H1 (cell line): Measurements from ENCODE around the gene EXOG. TPM values are rescaled to one million over a fixed set of nuclear protein-coding genes. Genes with fewer than 3 reads are reported as not detected.

Experiments used
- BRCA1 ChIP-seq: IDR thresholded peaks from 2 replicates; pipeline ENCODE4 v1.6.1; 2012; ENCODE audit warnings: low read depth, low read length, improper control_type of control experiment
- CEBPB ChIP-seq: IDR thresholded peaks from 2 replicates; pipeline ENCODE4 v1.6.1; 2012; ENCODE audit warnings: low read depth, low read length
- RFX5 ChIP-seq: IDR thresholded peaks from 2 replicates; pipeline ENCODE4 v1.6.1; 2011; ENCODE audit warnings: low read depth, low read length, improper control_type of control experiment, borderline replicate concordance
- SIX5 ChIP-seq: IDR thresholded peaks from 2 replicates; pipeline ENCODE4 v1.6.1; 2011; ENCODE audit warnings: mild to moderate bottlenecking, low read depth, low read length
- SP2 ChIP-seq: IDR thresholded peaks from 2 replicates; pipeline ENCODE4 v1.6.1; 2012; ENCODE audit warnings: mild to moderate bottlenecking, low read length, inconsistent platforms
- polyA plus RNA-seq, 7 experiments: library from polyadenylated mRNA; depleted of rRNA in 3 of 7; stranded (reverse) in 5 of 7; unstranded in 2 of 7; fragments of >200 nt in 5 of 7; fragments of 200-250 nt in 2 of 7; gene quantifications; 1 replicate in 5 of 7; 2 replicates in 1 of 7; 4 replicates in 1 of 7; pipeline versions ENCODE4 v1.2.1 to v1.2.3, GENCODE V29; 2011 to 2013; ENCODE audit warnings: missing spikeins in 2 of 7, mixed read lengths in 2 of 7
- total RNA-seq: library from RNA; stranded (reverse); fragmentation: NEBNext Ultra II Directional; extraction: Animal tissue kit (Norgen Biotek cat#: 25700); gene quantifications from 2 replicates; pipeline ENCODE4 v1.2.1, GENCODE V29; 2021
- TF ChIP-seq, protein P1 (sequence below): fragments of 300-600 bp; sonication (generic); IDR thresholded peaks from 2 replicates; pipeline ENCODE4 v1.7.1; 2012; ENCODE audit warnings: low read length, moderate library complexity, mild to moderate bottlenecking, inconsistent platforms; ENCODE audit not compliant: insufficient replicate concordance

EXOG gene
- total and polyA plus RNA-seq, 2 of the 8 experiments (the other 6 are each of a cell fraction or from before 2014, with no cell fraction given), result 7.2 to 12.9 TPM

DNA sequence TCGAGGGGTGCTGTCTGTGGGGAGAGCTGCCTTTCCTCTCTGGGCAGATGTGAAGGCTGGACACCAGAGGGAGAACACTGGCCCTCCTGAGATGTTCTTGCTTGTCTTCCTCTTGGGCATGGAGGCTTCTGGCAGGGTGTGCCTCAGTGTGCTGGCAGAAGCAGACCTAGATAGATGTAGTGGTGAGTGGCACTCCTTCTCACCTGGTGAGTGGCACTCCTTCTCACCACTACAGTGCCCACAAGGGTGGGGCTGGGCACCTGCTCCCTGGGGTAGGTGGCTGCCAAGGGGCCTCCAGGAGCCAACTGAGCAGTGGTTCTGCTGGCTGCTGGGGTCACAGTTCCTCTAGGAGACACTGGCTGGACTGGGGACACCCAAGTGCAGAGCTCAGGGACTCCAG, 23.8 kb upstream of the EXOG start (continued):
- TF ChIP-seq, protein P1, sequence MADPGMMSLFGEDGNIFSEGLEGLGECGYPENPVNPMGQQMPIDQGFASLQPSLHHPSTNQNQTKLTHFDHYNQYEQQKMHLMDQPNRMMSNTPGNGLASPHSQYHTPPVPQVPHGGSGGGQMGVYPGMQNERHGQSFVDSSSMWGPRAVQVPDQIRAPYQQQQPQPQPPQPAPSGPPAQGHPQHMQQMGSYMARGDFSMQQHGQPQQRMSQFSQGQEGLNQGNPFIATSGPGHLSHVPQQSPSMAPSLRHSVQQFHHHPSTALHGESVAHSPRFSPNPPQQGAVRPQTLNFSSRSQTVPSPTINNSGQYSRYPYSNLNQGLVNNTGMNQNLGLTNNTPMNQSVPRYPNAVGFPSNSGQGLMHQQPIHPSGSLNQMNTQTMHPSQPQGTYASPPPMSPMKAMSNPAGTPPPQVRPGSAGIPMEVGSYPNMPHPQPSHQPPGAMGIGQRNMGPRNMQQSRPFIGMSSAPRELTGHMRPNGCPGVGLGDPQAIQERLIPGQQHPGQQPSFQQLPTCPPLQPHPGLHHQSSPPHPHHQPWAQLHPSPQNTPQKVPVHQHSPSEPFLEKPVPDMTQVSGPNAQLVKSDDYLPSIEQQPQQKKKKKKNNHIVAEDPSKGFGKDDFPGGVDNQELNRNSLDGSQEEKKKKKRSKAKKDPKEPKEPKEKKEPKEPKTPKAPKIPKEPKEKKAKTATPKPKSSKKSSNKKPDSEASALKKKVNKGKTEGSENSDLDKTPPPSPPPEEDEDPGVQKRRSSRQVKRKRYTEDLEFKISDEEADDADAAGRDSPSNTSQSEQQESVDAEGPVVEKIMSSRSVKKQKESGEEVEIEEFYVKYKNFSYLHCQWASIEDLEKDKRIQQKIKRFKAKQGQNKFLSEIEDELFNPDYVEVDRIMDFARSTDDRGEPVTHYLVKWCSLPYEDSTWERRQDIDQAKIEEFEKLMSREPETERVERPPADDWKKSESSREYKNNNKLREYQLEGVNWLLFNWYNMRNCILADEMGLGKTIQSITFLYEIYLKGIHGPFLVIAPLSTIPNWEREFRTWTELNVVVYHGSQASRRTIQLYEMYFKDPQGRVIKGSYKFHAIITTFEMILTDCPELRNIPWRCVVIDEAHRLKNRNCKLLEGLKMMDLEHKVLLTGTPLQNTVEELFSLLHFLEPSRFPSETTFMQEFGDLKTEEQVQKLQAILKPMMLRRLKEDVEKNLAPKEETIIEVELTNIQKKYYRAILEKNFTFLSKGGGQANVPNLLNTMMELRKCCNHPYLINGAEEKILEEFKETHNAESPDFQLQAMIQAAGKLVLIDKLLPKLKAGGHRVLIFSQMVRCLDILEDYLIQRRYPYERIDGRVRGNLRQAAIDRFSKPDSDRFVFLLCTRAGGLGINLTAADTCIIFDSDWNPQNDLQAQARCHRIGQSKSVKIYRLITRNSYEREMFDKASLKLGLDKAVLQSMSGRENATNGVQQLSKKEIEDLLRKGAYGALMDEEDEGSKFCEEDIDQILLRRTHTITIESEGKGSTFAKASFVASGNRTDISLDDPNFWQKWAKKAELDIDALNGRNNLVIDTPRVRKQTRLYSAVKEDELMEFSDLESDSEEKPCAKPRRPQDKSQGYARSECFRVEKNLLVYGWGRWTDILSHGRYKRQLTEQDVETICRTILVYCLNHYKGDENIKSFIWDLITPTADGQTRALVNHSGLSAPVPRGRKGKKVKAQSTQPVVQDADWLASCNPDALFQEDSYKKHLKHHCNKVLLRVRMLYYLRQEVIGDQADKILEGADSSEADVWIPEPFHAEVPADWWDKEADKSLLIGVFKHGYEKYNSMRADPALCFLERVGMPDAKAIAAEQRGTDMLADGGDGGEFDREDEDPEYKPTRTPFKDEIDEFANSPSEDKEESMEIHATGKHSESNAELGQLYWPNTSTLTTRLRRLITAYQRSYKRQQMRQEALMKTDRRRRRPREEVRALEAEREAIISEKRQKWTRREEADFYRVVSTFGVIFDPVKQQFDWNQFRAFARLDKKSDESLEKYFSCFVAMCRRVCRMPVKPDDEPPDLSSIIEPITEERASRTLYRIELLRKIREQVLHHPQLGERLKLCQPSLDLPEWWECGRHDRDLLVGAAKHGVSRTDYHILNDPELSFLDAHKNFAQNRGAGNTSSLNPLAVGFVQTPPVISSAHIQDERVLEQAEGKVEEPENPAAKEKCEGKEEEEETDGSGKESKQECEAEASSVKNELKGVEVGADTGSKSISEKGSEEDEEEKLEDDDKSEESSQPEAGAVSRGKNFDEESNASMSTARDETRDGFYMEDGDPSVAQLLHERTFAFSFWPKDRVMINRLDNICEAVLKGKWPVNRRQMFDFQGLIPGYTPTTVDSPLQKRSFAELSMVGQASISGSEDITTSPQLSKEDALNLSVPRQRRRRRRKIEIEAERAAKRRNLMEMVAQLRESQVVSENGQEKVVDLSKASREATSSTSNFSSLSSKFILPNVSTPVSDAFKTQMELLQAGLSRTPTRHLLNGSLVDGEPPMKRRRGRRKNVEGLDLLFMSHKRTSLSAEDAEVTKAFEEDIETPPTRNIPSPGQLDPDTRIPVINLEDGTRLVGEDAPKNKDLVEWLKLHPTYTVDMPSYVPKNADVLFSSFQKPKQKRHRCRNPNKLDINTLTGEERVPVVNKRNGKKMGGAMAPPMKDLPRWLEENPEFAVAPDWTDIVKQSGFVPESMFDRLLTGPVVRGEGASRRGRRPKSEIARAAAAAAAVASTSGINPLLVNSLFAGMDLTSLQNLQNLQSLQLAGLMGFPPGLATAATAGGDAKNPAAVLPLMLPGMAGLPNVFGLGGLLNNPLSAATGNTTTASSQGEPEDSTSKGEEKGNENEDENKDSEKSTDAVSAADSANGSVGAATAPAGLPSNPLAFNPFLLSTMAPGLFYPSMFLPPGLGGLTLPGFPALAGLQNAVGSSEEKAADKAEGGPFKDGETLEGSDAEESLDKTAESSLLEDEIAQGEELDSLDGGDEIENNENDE, result no peak
- no peak for TF ChIP-seq RFX5
- TF ChIP-seq SP2, result no peak
- TF ChIP-seq CEBPB, result no peak
- TF ChIP-seq BRCA1, result no peak
- TF ChIP-seq SIX5, result no peak
